Upper lobe of left lung (tissue), 4 donors: Measurements from ENCODE around the gene ADGRL3.

Experiments used
- CTCF ChIP-seq, 6 experiments: fragments of 450-650 bp in 4 of 6; fragments of 200-600 bp in 2 of 6; sonication (generic) in 2 of 6; IDR thresholded peaks; one replicate each; pipeline ENCODE4 v1.5.1; 2016 to 2019; ENCODE audit warnings: antibody characterized with exemption in 6 of 6
- EP300 ChIP-seq, 4 donors: sonication (generic); formaldehyde crosslinking; IDR thresholded peaks; one replicate each; pipeline ENCODE4 v1.5.1; 2017; ENCODE audit warnings: antibody characterized with exemption in 4 of 4, control low read depth in 2 of 4
- POLR2A ChIP-seq, 4 donors: fragments of 450-650 bp; IDR thresholded peaks; one replicate each; pipeline ENCODE4 v1.5.1; 2016 to 2017; ENCODE audit warnings: antibody characterized with exemption in 4 of 4, mild to moderate bottlenecking in 2 of 4

GRCh38 chr4:61220556-61220955 lies 20.4 kb downstream of the ADGRL3 start:
- TF ChIP-seq CTCF (IDR thresholded peaks at IDR 0.05), result no peak
- no peak for TF ChIP-seq POLR2A (IDR thresholded peaks at IDR 0.05)
- no peak for TF ChIP-seq EP300 (IDR thresholded peaks at IDR 0.05)
